Cardiac muscle cell (in vitro differentiated cells and primary cell): Measurements from ENCODE around the gene MCUB. TPM values are rescaled to one million over a fixed set of nuclear protein-coding genes. Genes with fewer than 3 reads are reported as not detected.
"Not testable (repeated sequence)": the region's sequence is repeated elsewhere in the genome, so short reads cannot be mapped to it uniquely, and the experiment has no call there.

Experiments
- DNase-seq, 2 donors: peaks; one replicate each; pipeline versions ENCODE4 v3.0.0 to v3.0.0-alpha.2; 2010 to 2017; ENCODE audit warnings: low read depth in 1 of 2, low spot score in 1 of 2
- H3K27ac ChIP-seq: fragments of 200-600 bp; sonication (generic); 2 replicates; pipeline ENCODE4 v1.5.1; 2016
- H3K27me3 ChIP-seq: fragments of 200-600 bp; sonication (generic); 2 replicates; pipeline ENCODE4 v1.6.0; 2016; ENCODE audit warnings: control low read depth
- H3K36me3 ChIP-seq: fragments of 200-600 bp; sonication (generic); 2 replicates; pipeline ENCODE4 v1.5.1; 2016; ENCODE audit warnings: control low read depth
- H3K4me1 ChIP-seq: fragments of 200-600 bp; sonication (generic); 2 replicates; pipeline ENCODE4 v1.8.1; 2017; ENCODE audit warnings: low read depth, mild to moderate bottlenecking, mixed run types
- H3K4me3 ChIP-seq: fragments of 200-600 bp; sonication (generic); 2 replicates; pipeline ENCODE4 v1.5.1; 2016; ENCODE audit warnings: mild to moderate bottlenecking
- H3K9me3 ChIP-seq: fragments of 200-600 bp; sonication (generic); 2 replicates; pipeline ENCODE4 v1.5.1; 2017; ENCODE audit warnings: low read depth, mild to moderate bottlenecking, control low read depth
- CTCF ChIP-seq: IDR thresholded peaks from 2 replicates; pipeline ENCODE4 v1.5.1; 2012; ENCODE audit warnings: low read depth, mild to moderate bottlenecking, low read length
- polyA plus RNA-seq: library from polyadenylated mRNA; unstranded; fragments of >200 nt; fragmentation: Nextera tagmentation; extraction: Ambion mirVana; gene quantifications from 2 replicates; pipeline ENCODE4 v1.2.1, GENCODE V29; 2016
- total RNA-seq: library from RNA; depleted of rRNA; stranded (reverse); fragments of >200 nt; gene quantifications from 2 replicates; pipeline ENCODE4 v1.2.3, GENCODE V29; 2016

MCUB gene
- total RNA-seq: 0.56 and 1.4 TPM in 2 replicates
- 3.1 and 3.2 TPM in 2 replicates for polyA plus RNA-seq

GRCh38 chr4:109559983-109560686 is at the start of gene MCUB:
Gene MCUB (plus strand): TSS chr4:109560246. CDS start chr4:109560338, 92 bp downstream.
- Histone ChIP-seq H3K4me3 (peak within 1 kb of the TSS; percentile 79), H3K4me1 (peaks cover 3% of the 10 kb centered on the region), H3K36me3 (no peaks in the 10 kb centered on the region), H3K9me3 (no peaks in the 10 kb centered on the region), H3K27me3 (peaks cover 29% of the 10 kb centered on the region), H3K27ac (no peak within 1 kb of the TSS)
- DNase-seq: peak; percentile 78 to 93
- TF ChIP-seq CTCF: no peak

GRCh38 chr4:109510687-109511086 is 49.4 kb upstream of the MCUB start:
- no peaks in the 10 kb centered on the region for H3K9me3 ChIP-seq
- no peak overlapping the region for H3K27ac ChIP-seq
- H3K4me3 ChIP-seq: no peak overlapping the region
- H3K36me3 ChIP-seq: peaks cover 48% of the 10 kb centered on the region
- no peaks in the 10 kb centered on the region for H3K4me1 ChIP-seq
- H3K27me3 ChIP-seq: no peaks in the 10 kb centered on the region
- DNase-seq: no peak
- TF ChIP-seq CTCF: no peak

GRCh38 chr4:109511414-109511813 is 48.6 kb upstream of the MCUB start:
- Histone ChIP-seq H3K4me1 (no peaks in the 10 kb centered on the region), H3K36me3 (peaks cover 47% of the 10 kb centered on the region)
- TF ChIP-seq CTCF: no peak

GRCh38 chr4:109513368-109513767 is 46.7 kb upstream of the MCUB start:
- not testable (repeated sequence) for H3K4me1 ChIP-seq, H3K4me3 ChIP-seq, H3K27ac ChIP-seq, DNase-seq, H3K9me3 ChIP-seq, H3K27me3 ChIP-seq
- peaks cover 50% of the 10 kb centered on the region for H3K36me3 ChIP-seq

More at GRCh38 chr4:109511414-109511813, 48.6 kb upstream of the MCUB start:
- Histone ChIP-seq H3K27me3 (no peaks in the 10 kb centered on the region), H3K4me3 (no peak overlapping the region), H3K9me3 (no peaks in the 10 kb centered on the region), H3K27ac (no peak overlapping the region)
- no peak for DNase-seq

- Histone ChIP-seq H3K4me3 (no peak overlapping the region), H3K27ac (no peak overlapping the region), H3K4me1 (no peaks in the 10 kb centered on the region), H3K27me3 (no peaks in the 10 kb centered on the region), H3K9me3 (no peaks in the 10 kb centered on the region), H3K36me3 (peaks cover 69% of the 10 kb centered on the region)
- no peak for DNase-seq
- TF ChIP-seq CTCF: no peak
Observed at GRCh38 chr4:109532182-109532581, 27.9 kb upstream of the MCUB start.

GRCh38 chr4:109545401-109545800 is 14.6 kb upstream of the MCUB start:
- Histone ChIP-seq H3K4me1 (no peaks in the 10 kb centered on the region), H3K36me3 (peaks cover under 1% of the 10 kb centered on the region), H3K4me3 (no peak overlapping the region), H3K9me3 (no peaks in the 10 kb centered on the region), H3K27me3 (no peaks in the 10 kb centered on the region), H3K27ac (no peak overlapping the region)
- no peak for TF ChIP-seq CTCF
- no peak for DNase-seq
